HG03354 (cell line): ENCODE measurements around the gene DPF3.

Source experiments
- ATAC-seq: cut with Tn5 transposase; IDR thresholded peaks from one replicate; pipeline ENCODE4 v1.9.1; 2021; ENCODE audit warnings: mild to moderate bottlenecking; ENCODE audit not compliant: unreplicated experiment, poor library complexity, severe bottlenecking

The DPF3 gene

DNA sequence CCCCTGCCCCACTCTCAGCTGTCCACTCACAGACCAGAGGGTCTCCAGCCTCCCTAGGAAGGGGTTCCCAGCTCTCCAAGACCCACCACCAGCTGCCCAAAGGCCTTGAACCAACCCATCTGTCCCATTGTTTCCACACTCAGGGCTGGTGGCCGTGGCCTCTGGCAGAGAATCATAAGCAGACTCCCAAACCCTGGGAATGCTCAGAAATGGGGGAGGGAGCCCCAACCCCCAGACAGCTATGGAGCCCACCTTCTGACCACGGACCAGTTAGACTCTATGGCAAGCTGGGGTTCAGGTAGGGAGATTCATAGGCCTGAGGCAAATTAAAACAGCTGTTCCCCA is 280.0 kb downstream of the DPF3 start:
- no peak for ATAC-seq

DNA sequence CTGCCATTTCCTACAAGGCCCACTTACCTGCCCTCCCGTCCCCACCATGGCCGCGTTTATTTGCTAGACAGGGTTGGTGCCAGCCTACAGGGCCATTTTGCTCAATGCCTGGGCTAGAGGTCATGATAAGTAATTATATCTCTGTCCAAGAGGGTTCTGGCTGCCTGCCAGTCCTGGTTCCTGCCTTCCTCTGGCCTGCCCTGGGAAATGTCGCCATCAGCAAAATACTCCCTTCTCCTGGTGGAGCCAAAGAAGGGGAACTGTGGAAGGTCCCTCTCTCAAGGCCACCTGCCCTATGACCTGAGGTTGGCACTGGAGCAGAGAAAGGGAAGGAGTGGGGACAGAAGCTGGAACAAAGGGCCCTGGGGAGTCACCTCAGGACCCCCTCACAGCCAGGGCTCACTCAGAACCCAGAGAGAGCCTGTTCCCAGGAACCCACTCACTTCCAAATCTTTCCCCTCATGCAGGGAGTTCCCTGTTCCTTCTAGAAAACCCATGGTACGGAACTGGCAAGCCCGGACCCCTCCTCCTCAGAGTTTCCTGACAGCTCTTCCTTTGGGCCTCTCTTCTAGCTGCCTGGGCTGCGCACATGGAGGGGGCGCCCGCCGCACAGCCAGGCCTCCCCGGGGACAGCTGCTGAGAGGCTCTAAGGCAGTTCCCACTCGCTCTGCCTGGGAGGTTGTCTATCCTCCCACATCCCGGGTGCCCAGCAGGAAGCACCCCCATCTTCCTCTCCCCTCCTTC is 280.5 kb downstream of the DPF3 start:
- no peak for ATAC-seq

DNA sequence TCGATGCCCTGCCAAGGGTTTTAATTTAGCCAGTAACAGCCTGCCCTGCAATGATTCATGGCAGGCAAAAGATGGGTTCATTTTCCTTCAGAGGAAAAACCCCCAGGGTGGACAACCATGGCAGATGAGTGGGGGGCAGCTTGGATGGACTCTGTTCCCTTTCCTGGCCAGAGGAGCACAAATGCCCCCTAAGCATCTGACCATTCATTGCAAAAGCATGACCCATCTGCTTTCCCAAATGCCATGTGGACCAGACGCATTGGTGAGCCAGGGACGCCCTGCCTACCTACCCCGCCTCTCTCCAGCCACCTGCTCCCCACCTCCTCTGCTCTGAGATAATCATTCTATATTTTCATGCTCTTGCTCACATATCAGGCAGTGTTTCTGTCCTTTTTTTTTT is 281.9 kb downstream of the DPF3 start:
- no peak for ATAC-seq

DNA sequence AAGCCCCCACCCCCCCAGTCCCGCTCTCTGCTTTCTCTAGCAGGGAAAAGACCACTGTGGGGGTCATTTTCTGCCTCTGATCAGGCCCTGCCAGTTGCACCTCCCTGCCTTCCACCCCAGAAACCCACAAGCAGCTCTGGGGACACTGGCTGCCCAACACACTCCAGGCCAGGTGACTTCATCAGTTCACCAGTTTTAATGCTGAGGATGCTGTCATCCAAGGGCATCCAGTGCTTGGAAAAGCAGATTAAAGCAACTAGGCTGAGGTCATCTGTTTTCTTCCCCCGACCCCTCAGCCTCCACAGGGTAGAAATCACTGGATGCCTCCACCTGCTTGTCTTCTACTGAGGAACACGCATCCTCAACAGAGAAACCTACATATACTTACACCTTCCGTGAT is 282.4 kb downstream of the DPF3 start:
- ATAC-seq: no peak

DNA sequence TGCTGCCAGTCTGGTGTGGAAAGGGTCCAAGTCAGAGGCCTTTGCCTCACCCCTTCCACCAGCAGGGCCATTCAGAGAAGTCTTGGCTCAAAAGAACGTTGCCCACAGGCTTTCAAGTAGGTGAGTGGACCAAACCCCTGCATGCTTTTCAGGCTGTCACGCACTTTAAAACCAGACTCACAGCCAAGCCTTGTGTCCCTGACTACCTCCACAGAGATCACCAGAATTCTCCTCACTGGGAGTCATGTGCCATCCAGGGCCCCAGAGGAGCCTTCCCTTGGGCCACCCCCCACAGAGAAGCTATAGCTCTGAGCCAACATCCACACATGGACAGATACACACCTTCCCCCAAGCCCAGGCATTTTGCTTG is 283.1 kb downstream of the DPF3 start:
- ATAC-seq: no peak

DNA sequence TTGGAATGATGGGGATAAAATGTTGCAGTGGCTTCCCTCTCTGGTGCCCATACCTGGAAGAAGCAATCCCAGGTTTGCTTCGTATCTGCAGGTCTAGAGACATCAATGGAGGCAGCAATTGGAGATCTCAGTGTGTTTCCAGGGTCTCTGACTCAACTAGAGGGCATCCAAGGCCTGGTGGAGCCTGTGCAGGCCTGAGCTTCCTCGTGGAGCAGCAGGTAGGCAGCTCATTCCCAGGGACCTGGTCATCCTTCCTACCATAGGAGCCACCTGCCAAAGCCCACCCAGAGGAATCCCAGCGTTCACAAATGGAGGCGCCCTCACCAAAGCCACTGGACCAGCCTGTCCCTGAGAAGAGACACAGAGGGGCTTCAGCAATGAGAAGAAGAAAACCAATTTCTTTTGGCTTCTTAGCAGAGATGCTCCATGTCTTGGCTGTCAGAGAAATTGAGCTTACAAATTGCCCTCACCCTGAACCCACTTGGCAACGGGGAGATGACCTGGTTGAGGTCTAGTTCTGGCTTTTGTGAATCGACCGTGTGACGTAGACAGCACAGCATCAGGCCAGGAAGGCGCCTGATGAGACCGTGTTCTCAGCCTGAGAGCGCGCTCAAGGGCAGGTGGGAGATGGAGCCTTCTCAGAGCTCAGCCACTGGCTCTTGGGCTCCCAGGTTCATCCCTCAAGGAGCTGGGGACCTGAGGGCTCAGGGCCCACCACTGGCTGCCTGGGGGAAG is 283.6 kb downstream of the DPF3 start:
- ATAC-seq: no peak

DNA sequence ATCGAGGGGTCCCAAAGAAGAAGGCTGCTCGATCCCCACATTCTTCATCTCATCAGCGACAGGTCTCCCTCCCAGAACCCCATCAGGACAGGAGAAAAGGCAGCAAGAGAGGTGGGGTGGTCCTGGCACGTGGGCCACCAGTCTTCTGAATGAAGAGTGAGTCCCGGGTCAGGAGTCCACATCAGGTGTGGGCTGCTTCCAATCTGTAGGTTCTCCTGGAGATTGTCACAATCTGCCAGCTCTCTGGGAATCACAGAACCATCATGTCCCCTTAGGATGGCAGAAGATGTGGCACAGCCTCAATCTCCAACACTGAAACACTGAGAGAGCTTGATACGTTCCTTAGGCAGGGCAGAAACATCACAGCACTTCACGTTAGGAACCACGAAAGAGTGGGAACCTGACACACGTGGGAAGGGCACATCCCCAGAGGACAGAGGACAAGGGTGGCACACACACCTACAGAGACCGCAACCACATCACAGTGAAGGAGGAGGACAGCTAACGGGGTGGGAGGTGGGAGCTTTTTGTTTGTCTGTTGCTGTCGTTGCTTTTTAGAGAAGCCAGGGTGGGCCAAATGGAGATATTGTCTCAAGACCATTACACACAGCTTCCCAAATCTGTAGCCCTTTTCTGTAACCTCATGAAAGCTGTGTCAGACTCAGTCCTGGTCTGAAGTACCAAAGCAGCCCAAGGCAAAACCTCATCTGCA is 284.5 kb downstream of the DPF3 start:
- ATAC-seq: no peak

DNA sequence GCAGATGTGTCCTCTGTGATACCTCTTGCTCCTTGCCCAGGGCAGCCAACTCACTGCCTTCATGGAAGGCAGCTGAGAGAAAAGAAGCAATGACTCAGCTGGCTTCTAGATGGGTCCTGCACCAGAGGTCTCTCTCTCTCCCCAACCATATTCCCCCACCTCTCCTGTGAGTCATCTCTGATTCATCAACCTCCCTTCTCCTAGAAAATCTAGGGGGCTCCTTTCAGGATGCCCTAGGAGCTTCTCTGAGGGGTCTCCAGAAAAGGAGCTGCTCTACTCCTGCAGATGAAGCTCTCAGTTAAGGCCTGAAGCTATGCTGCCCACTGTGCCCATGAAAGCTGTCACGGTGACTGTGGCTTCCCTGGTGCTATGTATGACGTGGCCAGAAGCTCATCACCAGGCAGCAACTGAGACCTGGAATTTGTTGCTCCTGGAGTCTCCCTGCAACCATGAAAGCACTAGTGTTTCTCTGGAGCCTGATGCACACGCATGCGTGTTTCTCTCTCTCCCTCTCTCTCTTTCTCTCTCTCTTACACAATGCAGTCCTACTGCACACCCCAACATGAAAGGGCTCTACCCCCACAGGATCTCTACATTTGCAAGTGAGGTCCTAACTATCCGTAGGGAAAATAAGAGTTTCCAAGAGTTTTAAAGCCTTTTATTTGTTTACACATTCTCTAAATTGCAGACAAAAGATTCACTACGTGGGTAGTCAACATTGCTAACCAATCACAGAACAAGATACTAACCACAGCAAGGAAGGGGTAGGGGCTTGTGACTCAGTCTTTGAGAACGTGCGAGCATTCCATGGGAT is 285.3 kb downstream of the DPF3 start:
- ATAC-seq: no peak

DNA sequence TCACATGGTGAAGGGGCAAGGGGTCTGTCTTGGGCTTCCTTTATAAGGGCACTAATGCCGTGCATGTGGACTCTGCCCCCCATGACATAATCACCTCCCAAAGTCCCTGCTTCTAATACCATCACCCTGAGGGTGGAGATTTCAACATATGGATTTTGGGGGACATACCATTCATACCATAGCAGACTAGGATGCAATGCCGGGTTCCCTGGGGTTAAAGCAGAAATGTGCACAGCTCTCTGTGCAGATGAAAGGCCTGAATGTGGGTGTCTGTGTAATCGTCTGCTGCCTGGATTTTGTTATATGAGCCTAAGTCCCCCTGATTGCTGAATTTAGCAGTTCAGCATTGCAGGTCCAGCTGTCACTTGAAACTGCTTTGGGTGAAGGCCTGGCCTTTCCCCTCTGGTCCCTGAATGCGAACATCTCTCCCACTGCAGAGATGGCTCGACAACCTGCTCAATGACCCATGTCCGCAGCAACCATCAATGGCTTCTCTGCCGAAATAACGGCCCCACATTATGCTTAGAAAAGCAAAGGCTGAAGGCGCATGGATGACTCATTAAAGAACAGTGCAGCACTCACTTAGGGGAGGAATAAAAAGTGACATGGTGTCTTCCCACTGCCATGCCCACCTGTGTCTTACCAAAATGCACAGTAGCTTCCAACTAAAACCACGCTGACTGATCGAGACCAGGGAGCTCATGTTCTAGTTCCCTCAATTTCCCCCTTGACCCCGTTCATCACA is 286.3 kb downstream of the DPF3 start:
- no peak for ATAC-seq

DNA sequence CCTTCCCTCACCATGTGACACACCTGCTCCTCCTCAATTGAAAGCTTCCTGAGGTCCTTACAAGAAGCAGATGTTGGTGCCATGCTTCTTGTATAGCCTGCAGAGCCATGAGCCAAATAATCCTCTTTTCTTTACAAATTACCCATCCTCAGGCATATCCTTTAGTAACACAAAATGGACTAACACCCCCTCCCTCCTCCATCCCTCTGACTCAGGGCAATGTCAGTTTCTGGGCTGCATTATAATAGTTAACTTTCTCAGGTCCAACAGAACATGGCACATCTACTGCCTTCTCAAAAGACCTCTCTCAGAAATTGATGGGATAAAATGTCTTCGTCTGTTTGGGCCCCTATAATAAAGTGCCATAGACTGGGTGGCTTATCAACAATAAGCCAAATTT is 287.0 kb downstream of the DPF3 start:
- ATAC-seq: no peak

DNA sequence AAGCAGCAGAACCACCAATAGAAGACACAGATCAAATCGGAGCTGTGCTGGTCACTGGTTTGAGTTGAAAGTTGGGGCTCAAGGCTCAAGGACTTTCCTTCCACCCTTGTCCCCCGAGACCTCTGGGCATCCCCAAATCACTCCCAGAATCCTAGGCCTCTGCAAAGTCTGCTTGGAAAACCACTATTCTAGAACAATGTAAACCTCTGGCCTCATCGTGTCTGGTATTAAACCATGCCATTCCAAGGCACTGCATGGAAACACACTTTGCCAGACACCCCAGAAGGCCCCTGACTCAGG is 288.0 kb downstream of the DPF3 start:
- no peak for ATAC-seq

DNA sequence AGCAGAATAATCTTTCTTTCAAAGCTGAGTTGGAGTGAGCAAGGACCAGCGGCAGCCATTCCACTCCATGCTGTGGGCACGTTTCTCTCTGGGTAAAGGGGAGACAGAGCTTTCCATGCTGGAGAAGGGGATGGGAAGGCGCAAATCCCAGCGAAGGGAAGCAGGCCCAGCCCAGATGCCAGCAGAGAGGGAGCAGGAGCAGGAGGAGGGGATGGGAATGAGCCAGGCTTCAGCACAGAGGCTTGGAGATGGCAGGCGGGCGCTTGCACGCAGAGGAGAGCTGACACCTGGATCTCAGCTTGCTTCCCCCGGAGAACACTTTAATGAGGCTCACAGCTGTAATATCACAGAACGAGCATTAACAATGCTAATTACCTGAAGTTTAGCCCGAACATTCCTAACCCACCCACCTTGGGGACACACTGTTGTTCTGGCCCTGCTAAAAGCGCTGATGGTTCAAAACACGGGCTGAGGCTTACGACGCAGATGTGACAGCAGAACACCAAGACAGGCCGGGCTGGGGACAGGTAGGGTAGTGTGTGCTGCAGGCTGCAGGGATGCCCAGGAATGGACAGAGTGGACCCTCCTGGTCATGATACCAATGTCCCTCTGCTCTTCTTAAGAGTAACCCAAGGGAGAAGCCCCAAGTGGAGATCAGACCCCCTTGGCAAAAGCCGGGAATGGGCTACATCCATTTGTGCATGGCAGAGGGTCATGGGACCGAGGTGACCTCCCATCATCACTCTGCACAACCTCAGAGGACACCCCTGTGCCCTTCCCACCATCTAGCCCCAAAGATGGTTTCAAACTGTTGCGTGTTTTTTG is 288.6 kb downstream of the DPF3 start:
- ATAC-seq: no peak

DNA sequence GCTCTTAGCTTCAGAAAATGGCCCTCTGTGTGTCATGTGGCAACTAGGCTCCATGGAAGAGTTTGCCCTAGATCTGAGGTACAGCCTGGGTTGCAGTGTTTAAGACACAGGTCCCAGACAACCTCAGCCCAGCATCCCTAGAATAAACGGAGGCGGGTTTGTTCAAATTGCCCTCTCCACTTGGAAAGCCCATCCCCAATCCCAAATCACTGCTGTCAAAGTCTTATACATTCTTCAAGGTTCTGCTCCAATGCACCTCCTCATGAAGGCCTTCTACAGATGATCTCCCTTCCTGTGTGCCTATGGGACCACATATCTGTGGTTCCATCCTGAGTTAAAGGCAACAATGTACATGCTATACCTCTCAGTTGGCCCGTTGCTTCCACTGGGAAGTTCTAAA is 289.8 kb downstream of the DPF3 start:
- no peak for ATAC-seq

DNA sequence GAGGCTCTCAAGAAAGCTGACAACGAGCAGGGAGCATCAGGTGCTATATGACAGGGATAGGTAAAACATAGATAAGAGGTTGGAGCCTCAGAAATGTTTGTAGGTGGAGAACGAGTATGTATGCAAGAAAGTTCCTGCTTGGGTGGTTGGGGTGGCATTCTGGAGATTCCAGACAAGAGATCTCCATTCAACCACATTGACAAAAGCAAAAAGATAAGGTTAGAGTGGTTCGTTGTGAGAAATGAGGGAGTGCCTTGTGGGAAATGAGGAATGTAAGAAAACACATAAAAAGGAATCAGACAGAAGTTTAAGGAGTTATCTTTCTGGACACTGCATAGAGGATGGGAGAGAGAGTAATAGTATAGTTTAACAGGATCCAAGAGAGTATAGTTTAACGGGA is 290.3 kb downstream of the DPF3 start:
- no peak for ATAC-seq

DNA sequence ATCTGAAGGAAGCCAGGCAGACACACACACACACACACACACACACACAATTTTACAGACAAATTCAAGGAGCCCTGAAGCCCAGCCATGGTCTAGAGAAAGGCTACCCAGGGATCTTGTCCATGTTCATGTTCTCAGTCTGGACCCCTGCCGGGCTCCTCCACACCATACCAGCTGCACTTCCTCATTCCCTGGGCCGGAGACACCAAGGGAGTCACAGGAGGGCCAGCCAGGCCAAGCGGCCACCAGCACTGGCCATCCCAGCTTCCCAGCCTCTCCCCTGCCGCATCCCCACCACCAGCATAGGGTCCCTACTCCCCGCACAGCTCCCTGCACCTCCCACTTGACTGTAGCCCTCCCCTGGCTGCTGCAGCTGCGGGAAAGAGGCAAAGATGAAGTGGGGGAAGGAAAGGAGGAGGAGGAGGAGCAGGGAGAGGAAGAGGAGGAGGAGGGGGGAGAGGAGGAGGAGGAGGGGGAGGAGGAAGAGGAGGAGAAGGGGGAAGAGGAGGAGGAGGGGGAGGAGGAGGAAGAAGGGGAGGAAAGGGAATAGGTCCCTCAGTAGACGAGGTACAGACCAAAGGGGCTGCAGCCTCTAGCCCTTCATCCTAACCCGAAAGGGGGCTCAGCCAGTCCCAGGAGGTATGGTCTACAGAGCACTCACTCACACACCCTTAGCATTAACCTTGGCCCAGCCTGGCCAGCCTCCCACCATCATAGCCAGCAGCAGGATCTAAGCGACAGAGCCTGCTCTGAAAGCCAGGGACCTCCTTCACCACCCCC is 293.2 kb downstream of the DPF3 start:
- ATAC-seq: no peak

DNA sequence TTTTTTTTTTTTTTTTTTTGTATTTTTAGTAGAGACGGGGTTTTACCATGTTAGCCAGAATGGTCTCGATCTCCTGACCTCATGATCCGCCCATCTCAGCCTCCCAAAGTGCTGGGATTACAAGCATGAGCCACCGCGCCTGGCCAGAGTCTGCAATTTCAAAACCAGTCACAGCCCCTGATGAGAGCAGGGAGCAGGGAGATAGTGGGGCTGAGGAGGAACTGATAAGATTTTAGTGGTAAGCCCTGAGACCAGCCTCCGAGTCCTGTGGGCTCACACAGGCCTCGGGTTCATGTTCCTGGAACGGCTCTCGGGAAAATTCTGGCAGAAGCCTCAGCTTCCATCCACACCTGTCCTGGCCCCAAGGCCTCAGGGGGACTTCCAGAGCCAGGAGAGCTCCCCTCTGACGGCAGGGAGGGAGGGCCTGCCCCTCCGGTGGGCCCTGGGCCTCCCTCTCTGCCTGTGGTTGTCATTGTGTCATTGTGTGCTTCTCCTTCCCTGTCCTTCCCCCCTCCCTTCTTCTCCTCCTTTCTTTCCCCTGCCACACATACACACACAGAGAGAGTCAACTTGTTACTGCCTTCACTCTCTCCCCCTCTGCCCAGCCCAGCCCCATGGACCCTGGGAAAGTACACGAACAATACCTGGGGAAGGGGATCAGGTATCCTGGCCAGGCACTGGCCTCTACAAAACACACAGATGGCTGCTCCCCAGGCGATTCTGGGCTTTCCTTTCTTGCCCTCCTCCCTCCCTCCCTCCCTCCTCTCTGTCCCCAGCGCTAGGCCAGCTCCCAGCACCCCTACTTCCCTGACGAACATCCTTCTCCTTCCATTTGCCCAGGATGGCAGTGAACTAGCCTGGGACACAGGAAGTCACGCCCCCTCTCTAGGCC is 294.1 kb downstream of the DPF3 start:
- no peak for ATAC-seq

DNA sequence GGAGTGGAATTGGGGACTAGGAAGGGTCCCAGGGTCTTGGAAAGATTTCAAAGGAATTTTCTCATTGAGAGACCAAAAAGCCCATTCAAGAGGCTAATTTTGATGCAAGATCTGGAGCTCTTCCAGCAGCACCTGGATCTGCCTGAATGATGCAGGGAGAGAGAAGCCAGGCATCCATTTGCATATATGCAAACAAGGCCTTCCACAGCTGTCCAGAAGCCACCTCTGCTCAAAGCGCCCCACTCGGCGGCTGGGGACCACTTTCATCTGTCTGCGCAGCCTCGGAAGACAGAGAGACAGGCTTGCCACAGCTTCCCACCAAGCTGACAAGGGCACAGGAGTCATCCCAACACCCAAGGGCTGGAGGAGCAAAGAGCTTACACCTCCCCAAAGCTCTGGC is 295.6 kb downstream of the DPF3 start:
- ATAC-seq: peak; percentile 64
